H1 (cell line): ENCODE measurements around the gene TMEM154. TPM values are rescaled to one million over a fixed set of nuclear protein-coding genes. Genes with fewer than 3 reads are reported as not detected.

ENCODE experiments used
- CTCF ChIA-PET: fragments of 300-600 bp; sonication (Branson Sonifier 250); formaldehyde crosslinking; loops from one replicate; lab custom pipeline; 2021; ENCODE audit not compliant: partially characterized antibody; lab: Charles Lee
- POLR2A ChIA-PET: fragments of 300-600 bp; sonication (Branson Sonifier 250); formaldehyde crosslinking; loops from one replicate; lab custom pipeline; 2021; ENCODE audit warnings: inconsistent platforms; ENCODE audit not compliant: partially characterized antibody; lab: Charles Lee
- DNase-seq, 2 experiments: peaks; one replicate each; pipeline versions ENCODE4 v3.0.0 to v3.0.0-alpha.2; 2010 to 2022; ENCODE audit warnings: low spot score in 2 of 2, low read depth in 1 of 2, mixed read lengths in 1 of 2
- FAIRE-seq: peaks from 2 replicates; lab custom pipeline; 2011; peaks lifted over from hg19 to GRCh38; lab: Jason Lieb, UNC
- H2AFZ ChIP-seq: 2 replicates; pipeline ENCODE4 v1.8.1; 2012; ENCODE audit warnings: low read length, inconsistent platforms
- H2AK5ac ChIP-seq: 2 replicates; pipeline ENCODE4 v1.6.1; 2013; ENCODE audit warnings: low read depth, low read length
- H2BK120ac ChIP-seq: replicated peaks from 2 replicates; pipeline ENCODE3; 2013; ENCODE audit warnings: low read depth, low read length, inconsistent platforms
- H2BK12ac ChIP-seq: 2 replicates; pipeline ENCODE4 v1.6.1; 2013; ENCODE audit warnings: low read depth, low read length
- H2BK15ac ChIP-seq: 2 replicates; pipeline ENCODE4 v1.6.1; 2013; ENCODE audit warnings: low read length
- H2BK20ac ChIP-seq: 2 replicates; pipeline ENCODE4 v1.6.1; 2013; ENCODE audit warnings: low read length
- H2BK5ac ChIP-seq: 2 replicates; pipeline ENCODE4 v1.6.1; 2013; ENCODE audit warnings: low read depth, low read length
- H3K14ac ChIP-seq: 2 replicates; pipeline ENCODE4 v1.6.1; 2013; ENCODE audit warnings: inconsistent platforms; ENCODE audit not compliant: insufficient read length
- H3K18ac ChIP-seq: 2 replicates; pipeline ENCODE4 v1.6.1; 2013; ENCODE audit warnings: low read length; ENCODE audit errors: extremely low read depth
- H3K23ac ChIP-seq: 2 replicates; pipeline ENCODE4 v1.6.1; 2013; ENCODE audit warnings: inconsistent platforms; ENCODE audit not compliant: insufficient read length
- H3K23me2 ChIP-seq: 2 replicates; pipeline ENCODE4 v1.6.1; 2013; ENCODE audit warnings: low read depth, low read length
- H3K27ac ChIP-seq: 2 replicates; pipeline ENCODE4 v1.6.1; 2011; ENCODE audit warnings: low read depth, low read length, inconsistent platforms
- H3K27me3 ChIP-seq, 4 experiments: replicated peaks in 1 of 4; 1 replicate in 1 of 4; 2 replicates in 3 of 4; pipeline versions ENCODE4 v1.6.1 to v1.8.1; 2011 to 2013; ENCODE audit warnings: low read length in 3 of 4, mild to moderate bottlenecking in 3 of 4, inconsistent platforms in 2 of 4, mixed read lengths in 2 of 4, moderate library complexity in 1 of 4; ENCODE audit not compliant: control insufficient read depth in 3 of 4, insufficient read depth in 3 of 4; ENCODE audit errors: extremely low read depth in 1 of 4
- H3K36me3 ChIP-seq, 4 experiments: 2 replicates each; pipeline versions ENCODE4 v1.6.1 to v1.8.1; 2011 to 2013; ENCODE audit warnings: mild to moderate bottlenecking in 4 of 4, low read length in 3 of 4, moderate library complexity in 2 of 4, control low read depth in 1 of 4, inconsistent platforms in 1 of 4; ENCODE audit not compliant: insufficient read depth in 4 of 4, control insufficient read depth in 2 of 4
- H3K4ac ChIP-seq: replicated peaks from 2 replicates; pipeline ENCODE3; 2013; ENCODE audit warnings: low read length, low read depth, mixed read lengths, inconsistent platforms; ENCODE audit not compliant: insufficient read length
- H3K4me1 ChIP-seq, 4 experiments: replicated peaks in 1 of 4; 1 replicate in 1 of 4; 2 replicates in 3 of 4; pipeline versions ENCODE4 v1.6.1 to v1.8.1; 2011 to 2013; ENCODE audit warnings: low read length in 3 of 4, inconsistent platforms in 2 of 4, mixed read lengths in 1 of 4; ENCODE audit not compliant: insufficient read depth in 4 of 4, control insufficient read depth in 3 of 4
- H3K4me2 ChIP-seq, 2 experiments: 2 replicates each; pipeline versions ENCODE4 v1.6.1 to v1.8.1; 2011 to 2013; ENCODE audit warnings: low read depth in 2 of 2, low read length in 2 of 2, control low read depth in 1 of 2, inconsistent platforms in 1 of 2, mild to moderate bottlenecking in 1 of 2; ENCODE audit not compliant: insufficient read depth in 1 of 2
- H3K4me3 ChIP-seq, 4 experiments: fragments of 200-600, 300-600 bp in 1 of 4; sonication (generic), shearing (Covaris generic), sonication (Bioruptor Twin) in 1 of 4; 2 replicates each; pipeline versions ENCODE4 v1.5.1 to v1.8.1; 2011 to 2016; ENCODE audit warnings: low read length in 4 of 4, low read depth in 3 of 4, control low read depth in 2 of 4, inconsistent platforms in 2 of 4, mild to moderate bottlenecking in 2 of 4, mixed read lengths in 1 of 4, moderate library complexity in 1 of 4; ENCODE audit not compliant: insufficient read depth in 2 of 4; ENCODE audit errors: extremely low read depth in 1 of 4
- H3K56ac ChIP-seq: replicated peaks from 2 replicates; pipeline ENCODE3; 2013; ENCODE audit warnings: low read depth, mild to moderate bottlenecking, mixed read lengths, low read length, inconsistent platforms; ENCODE audit not compliant: insufficient read length
- H3K79me1 ChIP-seq: 2 replicates; pipeline ENCODE4 v1.6.1; 2013; ENCODE audit warnings: low read depth, low read length, control low read depth
- H3K79me2 ChIP-seq, 2 experiments: 2 replicates each; pipeline versions ENCODE4 v1.6.1 to v1.8.1; 2012 to 2013; ENCODE audit warnings: low read length in 2 of 2, mild to moderate bottlenecking in 2 of 2, inconsistent platforms in 1 of 2; ENCODE audit not compliant: insufficient read depth in 2 of 2, control insufficient read depth in 1 of 2
- H3K9ac ChIP-seq, 4 experiments: replicated peaks in 1 of 4; 1 replicate in 1 of 4; 2 replicates in 3 of 4; pipeline versions ENCODE4 v1.6.1 to v1.8.1; 2011 to 2013; ENCODE audit warnings: low read depth in 3 of 4, low read length in 3 of 4, control low read depth in 2 of 4, mild to moderate bottlenecking in 2 of 4, moderate library complexity in 2 of 4, inconsistent platforms in 1 of 4; ENCODE audit errors: extremely low read depth in 1 of 4
- H3K9me3 ChIP-seq, 2 experiments: 2 replicates each; pipeline versions ENCODE4 v1.6.1 to v1.8.1; 2012 to 2013; ENCODE audit warnings: mild to moderate bottlenecking in 2 of 2, moderate library complexity in 2 of 2, control low read depth in 1 of 2, inconsistent platforms in 1 of 2, low read depth in 1 of 2, low read length in 1 of 2, mixed read lengths in 1 of 2; ENCODE audit not compliant: insufficient read depth in 2 of 2
- H4K20me1 ChIP-seq, 2 experiments: replicated peaks in 1 of 2; 2 replicates each; pipeline versions ENCODE3 to v1.8.1; 2011 to 2013; ENCODE audit warnings: inconsistent platforms in 2 of 2, low read length in 2 of 2, mild to moderate bottlenecking in 1 of 2; ENCODE audit not compliant: insufficient read depth in 2 of 2, control insufficient read depth in 1 of 2
- H4K5ac ChIP-seq: 2 replicates; pipeline ENCODE4 v1.6.1; 2013; ENCODE audit warnings: low read length, low read depth, mixed read lengths, inconsistent platforms; ENCODE audit not compliant: insufficient read length
- H4K8ac ChIP-seq: 2 replicates; pipeline ENCODE4 v1.8.0; 2013; ENCODE audit warnings: mild to moderate bottlenecking, moderate library complexity, low read length, inconsistent platforms; ENCODE audit not compliant: insufficient read depth; ENCODE audit errors: extremely low read depth
- H4K91ac ChIP-seq: replicated peaks from 2 replicates; pipeline ENCODE3; 2013; ENCODE audit warnings: low read length, mixed read lengths, inconsistent platforms; ENCODE audit not compliant: insufficient read length
- ATF3 ChIP-seq: IDR thresholded peaks from 2 replicates; pipeline ENCODE4 v1.6.1; 2011; ENCODE audit warnings: low read depth, mild to moderate bottlenecking, low read length; ENCODE audit not compliant: insufficient read depth
- BRCA1 ChIP-seq: IDR thresholded peaks from 2 replicates; pipeline ENCODE4 v1.6.1; 2012; ENCODE audit warnings: low read depth, low read length, improper control_type of control experiment
- MAFK ChIP-seq: IDR thresholded peaks from 2 replicates; pipeline ENCODE4 v1.6.1; 2012; ENCODE audit warnings: low read depth, mild to moderate bottlenecking, improper control_type of control experiment, low read length
- RAD21 ChIP-seq, 2 experiments: IDR thresholded peaks in 1 of 2; conservative IDR thresholded peaks in 1 of 2; 2 replicates each; pipeline ENCODE4 v1.6.1; 2011; ENCODE audit warnings: low read depth in 2 of 2, low read length in 2 of 2, improper control_type of control experiment in 1 of 2, inconsistent platforms in 1 of 2, mild to moderate bottlenecking in 1 of 2, moderate library complexity in 1 of 2
- RBBP5 ChIP-seq: IDR thresholded peaks from 2 replicates; pipeline ENCODE4 v1.7.1; 2012; ENCODE audit warnings: low read depth, mild to moderate bottlenecking, inconsistent platforms, low read length, moderate library complexity, borderline replicate concordance
- TBP ChIP-seq: IDR thresholded peaks from 2 replicates; pipeline ENCODE4 v1.6.1; 2011; ENCODE audit warnings: low read depth, low read length, improper control_type of control experiment
- YY1 ChIP-seq: IDR thresholded peaks from 2 replicates; pipeline ENCODE4 v1.6.1; 2011; ENCODE audit warnings: low read depth, mild to moderate bottlenecking, low read length
- ZNF274 ChIP-seq: IDR thresholded peaks from 2 replicates; pipeline ENCODE4 v1.7.0; 2012; ENCODE audit warnings: low read length, borderline replicate concordance; ENCODE audit errors: extremely low read depth
- WGBS, 2 experiments: shearing (Covaris generic) in 1 of 2; methylation state at CpG; one replicate each; pipeline versions ENCODE4 v1.1.6 to v1.1.7; 2013 to 2015; ENCODE audit warnings: low lambda C conversion rate in 2 of 2, mixed read lengths in 2 of 2, inconsistent platforms in 1 of 2, low coverage in 1 of 2, missing lambda C conversion rate in 1 of 2; ENCODE audit not compliant: insufficient replicate concordance in 2 of 2, insufficient coverage in 1 of 2, insufficient read length in 1 of 2; ENCODE audit errors: extremely low coverage in 1 of 2, missing lambda C conversion rate in 1 of 2; 5-methylcytosine and 5-hydroxymethylcytosine counted together
- polyA plus RNA-seq, 7 experiments: library from polyadenylated mRNA; depleted of rRNA in 3 of 7; stranded (reverse) in 5 of 7; unstranded in 2 of 7; fragments of >200 nt in 5 of 7; fragments of 200-250 nt in 2 of 7; gene quantifications; 1 replicate in 5 of 7; 2 replicates in 1 of 7; 4 replicates in 1 of 7; pipeline versions ENCODE4 v1.2.1 to v1.2.3, GENCODE V29; 2011 to 2013; ENCODE audit warnings: missing spikeins in 2 of 7, mixed read lengths in 2 of 7
- total RNA-seq: library from RNA; stranded (reverse); fragmentation: NEBNext Ultra II Directional; extraction: Animal tissue kit (Norgen Biotek cat#: 25700); gene quantifications from 2 replicates; pipeline ENCODE4 v1.2.1, GENCODE V29; 2021

TMEM154 gene
- total and polyA plus RNA-seq, 2 of the 8 experiments (the other 6 are each of a cell fraction or from before 2014, with no cell fraction given) = 0.33 to 1.2 TPM

GRCh38 chr4:152672206-152673092, 7.3 kb downstream of the TMEM154 start:
- Histone ChIP-seq H4K8ac (no peak overlapping the region), H3K79me1 (no peaks in the 10 kb centered on the region; the same call in 1 of the 2 replicates), H3K18ac (no peak overlapping the region), H3K23me2 (no peaks in the 10 kb centered on the region), H2BK120ac (no peak overlapping the region), H2AFZ (no peak overlapping the region), H2AK5ac (no peak overlapping the region), H2BK15ac (no peak overlapping the region), H3K36me3 (no peaks in the 10 kb centered on the region), H3K4me2 (no peak overlapping the region), H2BK20ac (no peak overlapping the region), H4K20me1 (no peaks in the 10 kb centered on the region), H3K27ac (no peak overlapping the region), H3K4me1 (peaks cover 0 to 6% (median 5%) of the 10 kb centered on the region in 4 experiments; a peak in 3 of 7 replicates), H2BK5ac (no peak overlapping the region), H3K27me3 (no peaks in the 10 kb centered on the region), H4K91ac (no peak overlapping the region), H4K5ac (no peak overlapping the region), H3K79me2 (no peaks in the 10 kb centered on the region), H2BK12ac (no peak overlapping the region), H3K23ac (no peak overlapping the region), H3K4ac (no peak overlapping the region), H3K4me3 (no peak overlapping the region), H3K9me3 (no peaks in the 10 kb centered on the region), H3K9ac (no peak overlapping the region), H3K14ac (no peak overlapping the region), H3K56ac (no peak overlapping the region)
- no peak for DNase-seq
- CTCF ChIA-PET = interaction anchor here (0.9 to 1.5 kb wide), 5 partner anchors 27 to 171 kb away, joined by 3 to 5 read pairs (median 5); no protein-coding TSS in a partner anchor
- no peak for FAIRE-seq
- 89% methylated on average over 4 of the region's 4 CpGs; no CpG with 5 or more reads in 1 of the 2 experiments for WGBS, 2 experiments
- POLR2A ChIA-PET = no interaction called here
- TF ChIP-seq RBBP5 (no peak), ZNF274 (no peak), BRCA1 (no peak), ATF3 (no peak), TBP (no peak), RAD21 (IDR thresholded peaks at IDR 0.05 in 1 of 2, conservative IDR thresholded peaks at IDR 0.05 in 1 of 2; ENCODE audit: low read depth in 2 of 2, low read length in 2 of 2) (no peak), YY1 (no peak), MAFK (no peak)
